ENCODE data around the gene PALMD.

The PALMD gene

DNA sequence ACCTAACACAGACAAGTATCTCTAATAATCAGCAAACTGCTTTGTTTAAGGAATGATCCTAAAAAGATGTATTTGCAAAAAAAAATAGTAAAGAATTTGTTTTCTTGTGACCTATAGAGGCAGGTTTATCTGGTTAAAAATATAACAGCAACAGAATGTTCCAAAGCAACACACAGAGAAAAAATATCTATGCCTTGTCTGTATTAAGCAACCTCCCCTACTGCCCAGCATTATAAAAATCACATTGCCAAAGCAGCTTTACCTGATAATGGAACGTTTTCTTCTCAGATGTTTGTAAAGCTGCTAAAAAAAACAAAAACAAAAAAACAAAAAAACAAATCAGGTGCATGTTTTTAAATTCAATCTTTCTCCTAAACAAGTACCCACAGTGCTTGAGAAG is 24.7 kb downstream of the PALMD start:
- TF ChIP-seq ZFX (IDR thresholded peaks at IDR 0.05; ENCODE audit: borderline replicate concordance): no peak
- TF ChIP-seq, protein P1, sequence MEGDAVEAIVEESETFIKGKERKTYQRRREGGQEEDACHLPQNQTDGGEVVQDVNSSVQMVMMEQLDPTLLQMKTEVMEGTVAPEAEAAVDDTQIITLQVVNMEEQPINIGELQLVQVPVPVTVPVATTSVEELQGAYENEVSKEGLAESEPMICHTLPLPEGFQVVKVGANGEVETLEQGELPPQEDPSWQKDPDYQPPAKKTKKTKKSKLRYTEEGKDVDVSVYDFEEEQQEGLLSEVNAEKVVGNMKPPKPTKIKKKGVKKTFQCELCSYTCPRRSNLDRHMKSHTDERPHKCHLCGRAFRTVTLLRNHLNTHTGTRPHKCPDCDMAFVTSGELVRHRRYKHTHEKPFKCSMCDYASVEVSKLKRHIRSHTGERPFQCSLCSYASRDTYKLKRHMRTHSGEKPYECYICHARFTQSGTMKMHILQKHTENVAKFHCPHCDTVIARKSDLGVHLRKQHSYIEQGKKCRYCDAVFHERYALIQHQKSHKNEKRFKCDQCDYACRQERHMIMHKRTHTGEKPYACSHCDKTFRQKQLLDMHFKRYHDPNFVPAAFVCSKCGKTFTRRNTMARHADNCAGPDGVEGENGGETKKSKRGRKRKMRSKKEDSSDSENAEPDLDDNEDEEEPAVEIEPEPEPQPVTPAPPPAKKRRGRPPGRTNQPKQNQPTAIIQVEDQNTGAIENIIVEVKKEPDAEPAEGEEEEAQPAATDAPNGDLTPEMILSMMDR (IDR thresholded peaks at IDR 0.05): no peak
- no peak overlapping the region for H3K27ac ChIP-seq

DNA sequence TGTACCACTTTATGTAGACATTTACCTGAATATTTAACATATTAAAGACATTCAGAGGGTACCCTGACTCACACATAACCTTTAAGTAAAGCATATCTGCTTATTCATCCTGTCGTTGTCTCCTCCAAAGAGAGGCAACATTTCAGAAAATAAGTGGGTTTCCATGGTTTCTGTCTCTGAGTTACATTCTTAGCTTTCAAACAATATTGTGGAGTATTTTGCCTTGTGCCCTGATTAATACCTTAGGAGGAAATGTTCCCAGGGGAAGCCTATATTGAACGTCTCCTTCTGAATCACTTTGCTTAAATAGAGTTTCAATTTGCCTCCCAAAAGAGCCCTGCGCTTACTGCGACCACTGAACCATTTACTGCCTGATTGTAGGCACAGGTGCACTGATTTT is 26.1 kb downstream of the PALMD start:
- no peak overlapping the region for H3K27ac ChIP-seq
- TF ChIP-seq, protein P1 (IDR thresholded peaks at IDR 0.05): no peak
- TF ChIP-seq ZFX (IDR thresholded peaks at IDR 0.05; ENCODE audit: borderline replicate concordance): no peak

DNA sequence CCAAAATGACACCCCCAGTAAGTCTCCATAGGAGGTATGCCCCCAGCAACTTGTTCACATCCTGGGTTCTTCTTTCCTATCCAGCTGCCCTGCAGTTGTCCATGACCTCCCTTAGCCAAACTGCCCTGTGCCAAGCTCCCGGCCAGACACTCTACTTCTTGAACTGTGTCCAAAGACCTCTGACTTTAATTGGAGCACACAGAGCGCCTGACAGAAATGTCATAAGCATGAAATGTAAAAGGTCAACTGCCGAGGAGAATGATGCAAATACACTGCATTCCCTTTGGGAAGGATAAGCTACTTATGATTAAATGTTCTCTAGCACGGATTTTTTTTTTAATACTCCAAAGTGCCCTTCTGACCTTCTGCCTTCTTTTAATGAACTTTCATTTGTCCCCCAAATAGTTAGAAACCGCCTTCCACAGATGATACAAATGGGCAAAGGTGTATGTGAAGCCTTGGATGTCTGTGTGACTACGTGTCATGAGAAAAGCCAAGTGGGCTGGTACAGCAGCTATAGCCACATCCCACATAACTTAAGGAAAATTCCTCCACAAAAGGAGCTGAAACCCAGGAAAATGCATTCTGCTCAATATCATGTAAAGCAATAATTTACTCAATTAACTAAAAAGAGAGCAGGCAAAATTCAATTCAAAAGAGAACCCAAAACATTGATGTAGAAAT is 26.8 kb downstream of the PALMD start:
- TF ChIP-seq ZFX (IDR thresholded peaks at IDR 0.05; ENCODE audit: borderline replicate concordance): no peak
- TF ChIP-seq, protein P1 (IDR thresholded peaks at IDR 0.05): no peak
- no peak overlapping the region for H3K27ac ChIP-seq

DNA sequence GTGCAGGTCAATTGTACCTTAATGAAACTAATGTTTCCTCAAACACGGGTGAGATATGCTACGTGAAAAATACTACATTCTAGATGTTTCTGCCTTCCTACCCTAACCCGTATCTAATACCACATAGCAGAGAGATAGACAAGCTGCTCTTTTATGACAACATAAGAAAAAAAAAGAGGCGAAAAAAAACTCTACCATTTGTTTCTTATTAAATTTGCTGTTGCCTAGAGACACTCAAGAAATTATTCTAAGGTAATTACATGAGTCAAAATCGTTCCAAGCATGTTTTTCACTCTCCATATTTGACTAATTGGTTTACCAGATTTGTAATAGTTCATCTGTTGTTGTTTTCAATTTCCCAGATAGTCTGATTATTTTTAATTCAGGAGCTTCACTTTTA is 27.4 kb downstream of the PALMD start:
- no peak overlapping the region for H3K27ac ChIP-seq
- TF ChIP-seq, protein P1 (IDR thresholded peaks at IDR 0.05): no peak
- no peak for TF ChIP-seq ZFX (IDR thresholded peaks at IDR 0.05; ENCODE audit: borderline replicate concordance)

DNA sequence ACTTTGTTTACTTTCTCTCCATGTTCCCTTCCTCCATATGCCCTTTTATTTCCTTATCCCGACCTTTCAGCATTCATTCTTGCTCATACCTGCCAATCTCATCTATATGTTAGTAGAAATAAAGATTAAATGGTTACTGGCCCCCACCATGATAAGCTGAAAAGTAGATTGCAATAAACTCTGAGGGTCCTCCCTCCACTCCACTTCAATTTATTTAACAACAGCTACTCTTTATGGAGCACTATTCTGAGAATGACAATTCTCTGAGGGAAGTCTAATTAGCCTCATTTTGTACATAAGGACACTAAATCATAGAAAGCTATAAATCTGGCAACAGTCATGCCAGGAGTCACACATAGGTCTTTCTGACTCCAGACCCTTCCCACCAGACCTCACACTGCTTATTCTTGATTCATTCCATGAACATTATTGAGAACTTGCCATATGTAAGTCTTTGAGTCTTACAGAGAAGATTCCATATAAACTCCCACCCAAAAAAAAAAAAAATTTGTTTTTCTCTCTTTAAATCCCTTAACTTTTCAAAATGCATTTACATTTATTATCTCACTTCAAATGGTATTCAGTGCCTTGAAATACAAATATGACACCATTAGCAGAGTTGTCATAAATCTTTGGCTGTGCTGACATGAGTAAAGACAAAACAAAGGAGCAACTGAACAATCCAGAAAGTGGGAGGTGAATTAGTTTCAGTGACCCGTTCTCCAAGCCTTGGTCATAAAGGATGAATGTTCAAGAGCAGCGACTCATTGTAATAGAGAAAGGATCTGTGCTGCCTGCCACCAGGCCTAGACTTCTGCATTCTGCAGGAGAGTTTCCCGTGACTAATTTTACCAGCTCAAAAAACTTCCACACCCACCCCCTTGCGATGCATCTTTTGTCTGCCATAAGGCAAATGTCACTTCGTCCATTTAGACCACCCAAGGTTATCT is 28.5 kb downstream of the PALMD start:
- no peak for TF ChIP-seq ZFX (IDR thresholded peaks at IDR 0.05; ENCODE audit: borderline replicate concordance)
- TF ChIP-seq, protein P1 (IDR thresholded peaks at IDR 0.05): no peak
- no peak overlapping the region for H3K27ac ChIP-seq

DNA sequence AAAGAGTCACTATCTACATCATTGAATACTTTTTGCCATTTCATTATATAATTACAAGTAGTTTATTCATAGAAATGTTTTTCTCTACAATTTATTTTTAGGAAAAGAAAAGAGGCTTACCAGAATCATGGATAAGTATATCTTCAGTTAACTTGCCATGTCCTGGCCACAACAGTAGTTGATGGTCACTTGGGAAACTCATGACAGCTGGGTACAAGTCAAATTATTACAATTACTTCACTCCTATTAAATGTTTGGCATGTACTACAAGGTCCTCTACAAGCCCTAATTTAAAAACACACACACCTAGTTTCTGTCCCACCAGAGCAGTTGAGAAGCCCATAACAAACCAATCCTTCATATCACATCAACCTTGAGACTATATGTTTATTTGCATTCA is 29.4 kb downstream of the PALMD start:
- TF ChIP-seq, protein P1 (IDR thresholded peaks at IDR 0.05): no peak
- TF ChIP-seq ZFX (IDR thresholded peaks at IDR 0.05; ENCODE audit: borderline replicate concordance): no peak
- no peak overlapping the region for H3K27ac ChIP-seq

DNA sequence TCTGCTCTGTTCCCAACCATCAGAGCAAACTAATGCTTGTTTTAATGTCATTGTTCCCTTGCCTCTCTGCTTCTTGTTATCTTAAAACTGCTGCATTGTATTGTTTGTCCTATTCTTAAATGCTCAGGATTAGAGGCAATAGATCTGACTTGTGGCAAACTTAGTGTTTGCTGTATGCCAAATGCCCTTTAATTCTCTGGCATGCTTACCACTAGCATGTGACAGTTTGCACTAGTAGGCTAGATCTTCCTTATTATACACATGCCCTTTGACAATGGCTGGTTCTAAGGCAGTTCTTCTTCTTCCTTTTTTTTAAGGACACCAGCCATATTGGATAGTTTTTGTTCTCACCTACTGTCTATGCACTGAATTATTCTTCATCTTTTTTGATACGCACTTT is 30.1 kb downstream of the PALMD start:
- no peak overlapping the region for H3K27ac ChIP-seq
- TF ChIP-seq, protein P1 (IDR thresholded peaks at IDR 0.05): no peak
- TF ChIP-seq ZFX (IDR thresholded peaks at IDR 0.05; ENCODE audit: borderline replicate concordance): no peak
